Measurements from ENCODE around the gene TTLL8.

Gene TTLL8

GRCh38 chr22:49972163-49973017 is 85.7 kb downstream of the TTLL8 start:
- H3K4me3 ChIP-seq (ENCODE audit: low read depth, low read length), result no peak overlapping the region
- TF ChIP-seq MAX (IDR thresholded peaks at IDR 0.05; ENCODE audit: low read depth, low read length) (no peak), MYC (IDR thresholded peaks at IDR 0.05; ENCODE audit: low read depth, low read length) (no peak), POLR2A (IDR thresholded peaks at IDR 0.05; ENCODE audit: extremely low read depth, insufficient read length) (no peak), CTCF (IDR thresholded peaks at IDR 0.05; ENCODE audit: low read depth, low read length) (no peak)

GRCh38 chr22:49971232-49972162 is 86.6 kb downstream of the TTLL8 start:
- H3K4me3 ChIP-seq (ENCODE audit: low read depth, low read length), result peak overlapping the region; percentile 21
- TF ChIP-seq MAX (IDR thresholded peaks at IDR 0.05; ENCODE audit: low read depth, low read length) (no peak), MYC (IDR thresholded peaks at IDR 0.05; ENCODE audit: low read depth, low read length) (no peak; the same call in 1 of the 2 replicates), POLR2A (IDR thresholded peaks at IDR 0.05; ENCODE audit: extremely low read depth, insufficient read length) (no peak), CTCF (IDR thresholded peaks at IDR 0.05; ENCODE audit: low read depth, low read length) (no peak)
- DNase-seq (ENCODE audit: low read depth), result peak; percentile 57

More at GRCh38 chr22:49972163-49973017, 85.7 kb downstream of the TTLL8 start:
- DNase-seq (ENCODE audit: low read depth), result no peak

GRCh38 chr22:49970528-49971231 is 87.4 kb downstream of the TTLL8 start:
- H3K4me3 ChIP-seq (ENCODE audit: low read depth, low read length), result peak overlapping the region; percentile 21
- peak; percentile 98 for DNase-seq (ENCODE audit: low read depth)
- peak; percentile 98 for TF ChIP-seq MAX (IDR thresholded peaks at IDR 0.05; ENCODE audit: low read depth, low read length)
- TF ChIP-seq MYC (IDR thresholded peaks at IDR 0.05; ENCODE audit: low read depth, low read length), result peak; percentile 97
- TF ChIP-seq POLR2A (IDR thresholded peaks at IDR 0.05; ENCODE audit: extremely low read depth, insufficient read length), result peak; percentile 48
- no peak for TF ChIP-seq CTCF (IDR thresholded peaks at IDR 0.05; ENCODE audit: low read depth, low read length)

GRCh38 chr22:49969751-49970527 is 88.2 kb downstream of the TTLL8 start:
- TF ChIP-seq CTCF (IDR thresholded peaks at IDR 0.05; ENCODE audit: low read depth, low read length), result no peak
- no peak for TF ChIP-seq MYC (IDR thresholded peaks at IDR 0.05; ENCODE audit: low read depth, low read length)
- TF ChIP-seq POLR2A (IDR thresholded peaks at IDR 0.05; ENCODE audit: extremely low read depth, insufficient read length), result no peak
- H3K4me3 ChIP-seq (ENCODE audit: low read depth, low read length), result no peak overlapping the region
- DNase-seq (ENCODE audit: low read depth), result no peak
